HepG2 (cell line): ENCODE measurements around the gene SH3YL1.

Experiments used
- CBX5 ChIP-seq: sonication (generic); formaldehyde crosslinking; IDR thresholded peaks from 2 replicates; pipeline ENCODE4 v1.4.0; 2020; ENCODE audit warnings: missing genetic modification reagents, borderline replicate concordance
- CTCF ChIP-seq: sonication (generic); formaldehyde crosslinking; IDR thresholded peaks from 2 replicates; pipeline ENCODE4 v1.5.0; 2020; ENCODE audit warnings: mild to moderate bottlenecking, missing genetic modification reagents, moderate library complexity
- ESRRA ChIP-seq: sonication (generic); formaldehyde crosslinking; IDR thresholded peaks from 2 replicates; pipeline ENCODE4 v1.5.1; 2020; ENCODE audit warnings: mild to moderate bottlenecking, low read depth, missing genetic modification reagents
- HDAC2 ChIP-seq: sonication (generic); formaldehyde crosslinking; IDR thresholded peaks from 2 replicates; pipeline ENCODE4 v1.4.0; 2020; ENCODE audit warnings: missing genetic modification reagents
- JDP2 ChIP-seq: sonication (generic); formaldehyde crosslinking; IDR thresholded peaks from 2 replicates; pipeline ENCODE4 v1.8.1; 2022; ENCODE audit warnings: missing genetic modification reagents, borderline replicate concordance
- POLR2A ChIP-seq, 2 experiments: IDR thresholded peaks; 2 replicates each; pipeline ENCODE4 v1.6.1; 2011; ENCODE audit warnings: low read depth in 2 of 2, low read length in 2 of 2, mild to moderate bottlenecking in 1 of 2, moderate library complexity in 1 of 2; ENCODE audit not compliant: insufficient read depth in 1 of 2
- SIN3A ChIP-seq: IDR thresholded peaks from 2 replicates; pipeline ENCODE4 v1.6.1; 2011; ENCODE audit warnings: low read depth, mild to moderate bottlenecking, control low read depth, low read length, borderline replicate concordance
- ZNF160 ChIP-seq: sonication (generic); formaldehyde crosslinking; IDR thresholded peaks from 2 replicates; pipeline ENCODE4 v1.8.0; 2022; ENCODE audit warnings: mild to moderate bottlenecking, inconsistent platforms, missing genetic modification reagents
- ZNF230 ChIP-seq: sonication (generic); formaldehyde crosslinking; IDR thresholded peaks from 2 replicates; pipeline ENCODE4 v1.4.0; 2020; ENCODE audit warnings: mild to moderate bottlenecking, missing genetic modification reagents
- ZNF232 ChIP-seq: sonication (generic); formaldehyde crosslinking; IDR thresholded peaks from 2 replicates; pipeline ENCODE4 v1.4.0; 2020; ENCODE audit warnings: missing genetic modification reagents, borderline replicate concordance
- ZNF362 ChIP-seq: sonication (generic); formaldehyde crosslinking; IDR thresholded peaks from 2 replicates; pipeline ENCODE4 v1.4.0; 2020; ENCODE audit warnings: missing genetic modification reagents, mild to moderate bottlenecking, borderline replicate concordance
- ZNF367 ChIP-seq: sonication (generic); formaldehyde crosslinking; IDR thresholded peaks from 2 replicates; pipeline ENCODE4 v1.4.0; 2020; ENCODE audit warnings: missing genetic modification reagents, borderline replicate concordance
- ZSCAN30 ChIP-seq: sonication (generic); formaldehyde crosslinking; IDR thresholded peaks from 2 replicates; pipeline ENCODE4 v1.5.0; 2020; ENCODE audit warnings: mild to moderate bottlenecking, missing genetic modification reagents
- TF ChIP-seq, protein P1 (sequence below): sonication (generic); formaldehyde crosslinking; conservative IDR thresholded peaks from 2 replicates; pipeline ENCODE4 v1.4.0; 2020; ENCODE audit warnings: mild to moderate bottlenecking, missing genetic modification reagents, moderate library complexity

GRCh38 chr2:256094-256493 is 7.7 kb downstream of the SH3YL1 start:
- TF ChIP-seq POLR2A (IDR thresholded peaks at IDR 0.05; ENCODE audit: insufficient read depth in 1 of 2, low read depth in 2 of 2, low read length in 2 of 2) (no peak), HDAC2 (CRISPR knock-in tag) (no peak), CTCF (CRISPR knock-in tag) (no peak), ZNF232 (CRISPR knock-in tag) (no peak), ZNF367 (CRISPR knock-in tag) (no peak), ZNF160 (CRISPR knock-in tag) (no peak), SIN3A (no peak), ZSCAN30 (CRISPR knock-in tag) (no peak), ESRRA (no peak), JDP2 (CRISPR knock-in tag) (no peak), ZNF230 (CRISPR knock-in tag) (no peak), CBX5 (CRISPR knock-in tag) (no peak), ZNF362 (CRISPR knock-in tag) (no peak)
- TF ChIP-seq, protein P1, sequence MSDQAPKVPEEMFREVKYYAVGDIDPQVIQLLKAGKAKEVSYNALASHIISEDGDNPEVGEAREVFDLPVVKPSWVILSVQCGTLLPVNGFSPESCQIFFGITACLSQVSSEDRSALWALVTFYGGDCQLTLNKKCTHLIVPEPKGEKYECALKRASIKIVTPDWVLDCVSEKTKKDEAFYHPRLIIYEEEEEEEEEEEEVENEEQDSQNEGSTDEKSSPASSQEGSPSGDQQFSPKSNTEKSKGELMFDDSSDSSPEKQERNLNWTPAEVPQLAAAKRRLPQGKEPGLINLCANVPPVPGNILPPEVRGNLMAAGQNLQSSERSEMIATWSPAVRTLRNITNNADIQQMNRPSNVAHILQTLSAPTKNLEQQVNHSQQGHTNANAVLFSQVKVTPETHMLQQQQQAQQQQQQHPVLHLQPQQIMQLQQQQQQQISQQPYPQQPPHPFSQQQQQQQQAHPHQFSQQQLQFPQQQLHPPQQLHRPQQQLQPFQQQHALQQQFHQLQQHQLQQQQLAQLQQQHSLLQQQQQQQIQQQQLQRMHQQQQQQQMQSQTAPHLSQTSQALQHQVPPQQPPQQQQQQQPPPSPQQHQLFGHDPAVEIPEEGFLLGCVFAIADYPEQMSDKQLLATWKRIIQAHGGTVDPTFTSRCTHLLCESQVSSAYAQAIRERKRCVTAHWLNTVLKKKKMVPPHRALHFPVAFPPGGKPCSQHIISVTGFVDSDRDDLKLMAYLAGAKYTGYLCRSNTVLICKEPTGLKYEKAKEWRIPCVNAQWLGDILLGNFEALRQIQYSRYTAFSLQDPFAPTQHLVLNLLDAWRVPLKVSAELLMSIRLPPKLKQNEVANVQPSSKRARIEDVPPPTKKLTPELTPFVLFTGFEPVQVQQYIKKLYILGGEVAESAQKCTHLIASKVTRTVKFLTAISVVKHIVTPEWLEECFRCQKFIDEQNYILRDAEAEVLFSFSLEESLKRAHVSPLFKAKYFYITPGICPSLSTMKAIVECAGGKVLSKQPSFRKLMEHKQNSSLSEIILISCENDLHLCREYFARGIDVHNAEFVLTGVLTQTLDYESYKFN, result no peak
